IPS-20b (cell line): ENCODE results near the gene CD72.

Experiments used
- H3K27ac ChIP-seq: one replicate; pipeline ENCODE4 v1.5.1; 2013; ENCODE audit warnings: low read length
- H3K27me3 ChIP-seq: 2 replicates; pipeline ENCODE4 v1.6.1; 2013; ENCODE audit warnings: mild to moderate bottlenecking, low read length, inconsistent platforms; ENCODE audit not compliant: insufficient read depth
- H3K36me3 ChIP-seq: 2 replicates; pipeline ENCODE4 v1.6.1; 2013; ENCODE audit warnings: low read depth, mild to moderate bottlenecking, inconsistent platforms, low read length, moderate library complexity; ENCODE audit not compliant: insufficient read depth
- H3K4me1 ChIP-seq: 2 replicates; pipeline ENCODE4 v1.6.1; 2013; ENCODE audit warnings: mild to moderate bottlenecking, control low read depth, inconsistent platforms, low read length, moderate library complexity; ENCODE audit not compliant: insufficient read depth
- H3K4me3 ChIP-seq: 2 replicates; pipeline ENCODE4 v1.5.1; 2013; ENCODE audit warnings: mild to moderate bottlenecking, low read length, inconsistent platforms
- H3K9ac ChIP-seq: 2 replicates; pipeline ENCODE4 v1.6.1; 2013; ENCODE audit warnings: low read depth, mild to moderate bottlenecking, inconsistent platforms, low read length, moderate library complexity
- H3K9me3 ChIP-seq: 2 replicates; pipeline ENCODE4 v1.6.1; 2013; ENCODE audit warnings: mild to moderate bottlenecking, low read depth, low read length, inconsistent platforms; ENCODE audit not compliant: insufficient read depth

The CD72 gene

GRCh38 chr9:35618325-35618727 lies at the start of gene CD72:
Gene CD72, minus strand, starts transcription at chr9:35618413. Its CDS starts 110 bp downstream, at chr9:35618303.
- Histone ChIP-seq H3K4me1 (peaks cover 3% of the 10 kb centered on the region; the same call in 1 of the 2 replicates), H3K4me3 (peak within 1 kb of the TSS; percentile 84), H3K9ac (peak within 1 kb of the TSS; percentile 79), H3K27ac (no peak within 1 kb of the TSS), H3K9me3 (no peaks in the 10 kb centered on the region), H3K27me3 (peaks cover 56% of the 10 kb centered on the region), H3K36me3 (no peaks in the 10 kb centered on the region)

DNA sequence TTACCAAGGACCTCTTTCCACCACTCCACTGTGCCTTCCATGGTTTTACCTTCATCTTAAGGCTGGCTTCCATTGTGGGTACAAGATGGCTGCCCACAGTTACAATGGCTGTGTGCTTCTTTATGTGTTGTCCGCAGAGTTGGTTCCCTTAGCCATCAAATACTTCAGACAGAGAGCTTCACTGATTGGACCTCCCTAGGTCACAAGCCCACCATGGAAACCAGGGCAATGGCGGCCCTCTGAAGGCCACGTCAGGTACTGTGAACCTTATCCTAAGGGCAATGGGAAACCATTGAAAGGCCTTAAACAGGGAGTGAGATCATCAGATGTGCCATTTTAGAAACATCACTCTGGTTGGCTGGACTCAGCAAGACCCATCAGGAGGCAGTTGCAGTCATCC lies 49.7 kb upstream of the CD72 start:
- peaks cover 7% of the 10 kb centered on the region for H3K4me1 ChIP-seq
- H3K9ac ChIP-seq: no peak overlapping the region
- H3K36me3 ChIP-seq: peaks cover 11% of the 10 kb centered on the region
- no peak overlapping the region for H3K4me3 ChIP-seq
- no peaks in the 10 kb centered on the region for H3K27me3 ChIP-seq
- no peaks in the 10 kb centered on the region for H3K9me3 ChIP-seq
- no peak overlapping the region for H3K27ac ChIP-seq

GRCh38 chr9:35666549-35666948 lies 48.3 kb upstream of the CD72 start:
- no peak overlapping the region for H3K27ac ChIP-seq
- H3K4me3 ChIP-seq: no peak overlapping the region
- H3K27me3 ChIP-seq: no peaks in the 10 kb centered on the region
- H3K4me1 ChIP-seq: peaks cover 7% of the 10 kb centered on the region
- H3K9ac ChIP-seq: no peak overlapping the region
- peaks cover 25% of the 10 kb centered on the region for H3K36me3 ChIP-seq
- no peaks in the 10 kb centered on the region for H3K9me3 ChIP-seq

DNA sequence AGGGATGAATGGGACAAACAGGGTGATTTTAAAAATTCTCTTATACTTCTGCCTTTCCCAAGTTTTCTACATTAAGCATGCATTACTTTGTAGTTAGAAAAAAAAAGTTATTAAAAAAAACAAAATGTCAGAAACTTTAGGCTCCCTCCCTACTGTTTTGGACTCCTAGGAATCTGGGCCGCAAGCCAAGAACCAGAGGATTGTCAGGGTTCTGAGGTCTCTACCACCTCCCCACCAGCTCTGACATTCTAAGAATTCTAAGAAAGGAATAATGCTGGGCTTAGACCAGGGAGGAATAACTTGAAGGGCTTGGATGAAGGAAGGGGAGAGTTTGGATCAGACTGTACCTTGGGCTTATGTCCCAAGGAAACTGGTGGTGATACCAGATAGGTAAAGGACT lies 47.8 kb upstream of the CD72 start:
- H3K27me3 ChIP-seq: no peaks in the 10 kb centered on the region
- H3K36me3 ChIP-seq: peaks cover 30% of the 10 kb centered on the region
- H3K9ac ChIP-seq: no peak overlapping the region
- no peak overlapping the region for H3K4me3 ChIP-seq
- no peak overlapping the region for H3K27ac ChIP-seq
- H3K9me3 ChIP-seq: no peaks in the 10 kb centered on the region
- peaks cover 7% of the 10 kb centered on the region for H3K4me1 ChIP-seq

DNA sequence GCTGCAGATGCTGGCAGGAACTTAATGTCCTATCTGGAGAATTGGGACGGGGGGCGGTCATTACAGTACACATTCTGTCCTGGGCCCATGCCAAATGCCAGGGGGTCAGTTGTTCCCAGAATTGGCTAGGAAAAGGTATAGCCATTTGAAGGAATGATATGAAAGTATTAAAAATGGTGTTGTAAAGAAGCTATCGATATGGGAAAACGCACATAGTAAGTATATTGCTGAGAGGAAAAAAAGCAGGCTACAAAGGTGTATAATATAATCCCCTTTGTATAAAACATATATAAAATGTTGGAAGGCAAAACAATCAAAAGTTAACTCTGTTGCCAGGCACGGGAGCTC lies 47.2 kb upstream of the CD72 start:
- H3K36me3 ChIP-seq: peaks cover 36% of the 10 kb centered on the region
- H3K4me1 ChIP-seq: peaks cover 7% of the 10 kb centered on the region
- peak overlapping the region; percentile 50; the same call in 1 of the 2 replicates for H3K9ac ChIP-seq
- peak overlapping the region; percentile 88; the same call in 1 of the 2 replicates for H3K4me3 ChIP-seq
- no peaks in the 10 kb centered on the region for H3K9me3 ChIP-seq
- H3K27ac ChIP-seq: no peak overlapping the region
- H3K27me3 ChIP-seq: no peaks in the 10 kb centered on the region

DNA sequence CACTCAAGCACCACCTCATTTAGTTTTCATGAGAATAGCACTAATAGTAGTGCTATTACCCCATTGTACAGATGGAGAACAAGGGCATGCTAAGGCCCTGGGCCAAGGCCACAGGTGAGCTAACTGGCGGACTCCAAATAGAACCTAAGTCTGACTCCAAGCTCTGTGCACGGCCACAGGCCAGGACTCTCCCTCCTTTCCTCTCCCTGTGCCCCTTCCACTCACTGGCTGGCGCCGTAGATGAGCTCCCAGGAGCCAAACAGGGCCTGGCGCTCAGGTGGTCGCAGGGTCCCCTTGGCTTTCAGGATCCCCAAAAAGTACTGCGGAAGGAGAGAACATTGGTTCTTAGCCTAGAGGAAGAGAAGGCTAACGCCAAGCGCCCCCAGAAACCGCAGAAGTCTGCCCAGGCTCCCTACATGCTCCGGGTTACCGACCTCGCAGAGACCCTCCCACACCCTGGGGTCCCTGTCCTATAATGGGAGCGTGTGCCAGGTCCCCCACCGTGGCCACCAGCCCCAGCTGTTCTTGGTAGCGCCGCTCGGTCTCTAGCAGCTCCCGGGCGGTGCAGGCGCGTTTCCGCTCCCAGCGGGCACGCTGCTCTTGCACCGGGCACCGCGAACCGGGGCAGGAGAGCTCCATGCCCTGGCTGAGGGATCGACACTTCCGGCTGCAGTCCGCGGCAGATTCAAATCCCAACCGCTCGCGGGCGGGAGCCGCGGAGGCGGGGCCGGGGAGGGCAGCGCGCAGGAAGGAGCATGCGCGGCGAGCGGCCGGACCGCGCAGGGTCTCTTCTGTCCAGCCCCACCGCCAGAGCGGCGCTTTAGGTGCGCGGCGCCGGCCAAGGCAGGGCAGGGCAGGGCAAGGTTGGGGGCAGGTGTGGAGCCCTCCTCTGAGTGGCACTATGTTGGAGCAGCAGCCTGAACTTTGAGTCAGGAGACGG lies 46.6 kb upstream of the CD72 start, which contains the start of gene ARHGEF39:
ARHGEF39 (minus strand) TSS at position 665 of the 940 bp plus-strand sequence; CDS start at position 639, 26 bp downstream.
- peak within 1 kb of the TSS; percentile 88 for H3K4me3 ChIP-seq
- peaks cover 7% of the 10 kb centered on the region for H3K4me1 ChIP-seq
- no peaks in the 10 kb centered on the region for H3K9me3 ChIP-seq

DNA sequence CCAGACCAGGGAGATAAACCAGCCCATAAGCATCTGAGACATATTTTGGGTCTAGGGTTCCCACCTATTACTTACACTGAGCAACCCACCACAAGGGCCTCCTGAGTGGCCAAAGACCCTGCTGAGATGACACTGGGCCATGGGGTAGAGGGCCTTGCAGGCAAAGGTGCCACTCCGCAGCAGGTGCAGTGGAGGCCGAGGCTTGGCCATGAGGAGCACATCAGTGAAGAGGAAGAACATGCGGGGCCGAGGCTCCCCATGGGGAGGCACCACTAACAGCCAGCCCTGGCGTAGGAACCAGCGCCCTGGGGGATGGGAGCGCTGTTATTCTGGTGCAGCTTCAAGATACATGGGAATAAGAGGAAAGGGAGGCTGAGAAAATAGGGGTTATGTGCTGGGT lies 44.2 kb upstream of the CD72 start:
- Histone ChIP-seq H3K36me3 (peaks cover 41% of the 10 kb centered on the region), H3K27me3 (no peaks in the 10 kb centered on the region), H3K27ac (no peak overlapping the region), H3K9ac (no peak overlapping the region), H3K9me3 (no peaks in the 10 kb centered on the region), H3K4me3 (no peak overlapping the region), H3K4me1 (peaks cover 12% of the 10 kb centered on the region)

More for the DNA sequence above, 46.6 kb upstream of the CD72 start, which contains the start of gene ARHGEF39:
- peaks cover 41% of the 10 kb centered on the region for H3K36me3 ChIP-seq
- peak within 1 kb of the TSS; percentile 96 for H3K9ac ChIP-seq
- H3K27me3 ChIP-seq: no peaks in the 10 kb centered on the region
- peak within 1 kb of the TSS; percentile 64 for H3K27ac ChIP-seq

GRCh38 chr9:35661756-35662350 lies 43.6 kb upstream of the CD72 start:
- Histone ChIP-seq H3K36me3 (peaks cover 41% of the 10 kb centered on the region), H3K4me1 (peaks cover 12% of the 10 kb centered on the region), H3K27ac (no peak overlapping the region), H3K9me3 (no peaks in the 10 kb centered on the region), H3K27me3 (peaks cover 3% of the 10 kb centered on the region), H3K4me3 (no peak overlapping the region), H3K9ac (no peak overlapping the region)

- H3K9me3 ChIP-seq: no peaks in the 10 kb centered on the region
- H3K9ac ChIP-seq: no peak overlapping the region
- no peak overlapping the region for H3K4me3 ChIP-seq
- peak overlapping the region; percentile 10 for H3K27ac ChIP-seq
- H3K36me3 ChIP-seq: peaks cover 41% of the 10 kb centered on the region
- H3K27me3 ChIP-seq: peaks cover 12% of the 10 kb centered on the region
- peaks cover 12% of the 10 kb centered on the region for H3K4me1 ChIP-seq
Observed at GRCh38 chr9:35660966-35661415, 42.8 kb upstream of the CD72 start.

DNA sequence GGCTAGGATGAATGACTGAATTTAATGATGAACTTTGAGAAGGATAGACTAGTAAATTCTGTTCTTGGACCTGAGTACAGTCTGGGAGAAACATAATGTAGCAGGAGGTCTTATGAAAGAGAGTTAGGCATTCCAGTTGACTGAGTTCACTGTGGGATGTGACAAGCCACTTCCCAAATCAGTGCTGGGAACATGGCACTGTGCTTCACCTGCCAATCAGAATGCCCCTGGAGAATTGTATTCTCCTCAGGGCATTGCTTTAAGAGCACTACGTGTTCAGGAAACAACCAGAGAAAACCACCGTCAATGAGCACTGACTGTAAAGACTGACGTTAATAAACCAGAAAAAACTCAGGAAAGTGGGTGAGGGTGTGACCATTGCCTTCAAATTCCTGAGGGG lies 41.1 kb upstream of the CD72 start:
- Histone ChIP-seq H3K27me3 (peaks cover 13% of the 10 kb centered on the region), H3K9ac (peak overlapping the region; percentile 87; the same call in 1 of the 2 replicates), H3K9me3 (no peaks in the 10 kb centered on the region), H3K4me1 (peaks cover 8% of the 10 kb centered on the region), H3K4me3 (peak overlapping the region; percentile 89), H3K27ac (no peak overlapping the region), H3K36me3 (peaks cover 41% of the 10 kb centered on the region)

DNA sequence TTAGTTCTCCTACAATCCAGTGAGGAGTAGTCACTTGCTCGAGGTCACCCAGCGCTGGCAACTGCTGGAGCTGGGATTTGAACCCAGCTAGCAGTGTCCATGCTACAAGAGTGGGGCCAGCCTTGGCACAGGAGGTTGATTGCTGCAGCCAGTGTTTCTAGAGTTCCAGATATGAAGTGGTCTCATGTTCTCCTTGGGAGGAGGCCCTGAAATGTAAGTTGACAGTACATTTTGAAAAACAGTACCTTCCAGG lies 40.7 kb upstream of the CD72 start:
- Histone ChIP-seq H3K27me3 (peaks cover 13% of the 10 kb centered on the region), H3K4me3 (peak overlapping the region; percentile 89), H3K27ac (peak overlapping the region; percentile 93), H3K4me1 (peaks cover 4% of the 10 kb centered on the region; the same call in 1 of the 2 replicates), H3K36me3 (peaks cover 40% of the 10 kb centered on the region), H3K9ac (peak overlapping the region; percentile 87), H3K9me3 (no peaks in the 10 kb centered on the region)
